NCI-H2107 treated with DMSO at 0.1 percent for 48 hours (cell line): Measurements from ENCODE around the gene MDM2.
"Not testable (repeated sequence)": the region's sequence is repeated elsewhere in the genome, so short reads cannot be mapped to it uniquely, and the experiment has no call there.

Experiments
- DNase-seq: peaks from one replicate; lab custom pipeline; 2025; ENCODE audit not compliant: unreplicated experiment; lab: John Stamatoyannopoulos, UW

Gene MDM2

DNA sequence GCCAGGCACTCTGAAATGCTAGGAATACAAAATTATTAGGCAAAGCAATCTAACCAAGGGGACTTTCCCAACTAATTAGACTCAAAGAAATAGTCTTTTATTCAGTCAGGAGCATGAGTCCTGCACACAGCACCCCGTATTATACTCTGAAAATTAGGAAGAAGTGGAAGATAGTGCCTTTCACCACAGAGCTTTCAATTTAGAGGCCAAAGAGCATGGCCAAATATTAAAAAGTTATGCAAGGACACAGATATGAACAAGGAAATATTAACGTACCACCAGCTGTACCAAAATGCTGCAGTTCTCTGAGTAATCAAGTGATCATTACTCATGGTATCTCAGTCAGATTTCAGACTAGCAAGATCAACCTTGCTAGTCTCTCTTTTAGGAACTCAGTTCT, 22.6 kb upstream of the MDM2 start:
- DNase-seq: no peak

DNA sequence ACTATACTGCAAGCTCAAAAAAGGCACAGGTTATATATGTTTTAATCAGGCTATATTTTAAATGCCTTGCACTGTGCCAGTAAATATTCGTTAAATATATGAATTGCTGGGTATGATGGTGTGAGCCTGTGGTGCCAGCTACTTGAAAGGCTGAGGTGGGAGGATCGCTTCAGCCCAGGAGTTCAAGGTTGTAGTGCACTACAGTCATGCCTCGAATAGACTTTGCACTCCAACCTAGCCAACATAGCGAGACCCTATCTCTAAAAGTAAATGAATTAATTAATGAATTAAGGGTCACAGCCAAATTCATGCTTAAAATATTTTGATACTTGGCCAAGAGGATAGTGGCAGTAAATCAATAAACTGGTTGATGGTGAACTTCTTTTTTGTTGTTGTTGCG, 22.2 kb upstream of the MDM2 start:
- no peak for DNase-seq

DNA sequence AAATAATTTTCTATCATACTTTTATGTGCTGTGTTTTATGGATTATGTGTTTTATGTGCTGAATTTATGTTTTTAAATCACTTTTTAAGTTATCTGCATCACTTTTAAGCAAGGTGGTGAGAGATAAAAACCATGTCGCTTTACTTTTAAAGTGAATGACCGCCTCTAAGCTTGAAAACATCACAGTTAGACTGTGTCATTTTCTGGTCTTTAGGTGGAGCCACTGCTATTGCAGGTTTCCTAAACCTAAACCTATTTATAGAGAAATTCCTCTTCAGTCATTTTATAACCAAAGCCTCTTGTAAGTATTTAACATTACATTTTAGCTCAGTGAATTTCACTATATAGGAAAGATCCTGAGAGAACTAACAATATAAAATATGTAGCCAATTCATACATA, 21.0 kb upstream of the MDM2 start:
- DNase-seq: no peak

DNA sequence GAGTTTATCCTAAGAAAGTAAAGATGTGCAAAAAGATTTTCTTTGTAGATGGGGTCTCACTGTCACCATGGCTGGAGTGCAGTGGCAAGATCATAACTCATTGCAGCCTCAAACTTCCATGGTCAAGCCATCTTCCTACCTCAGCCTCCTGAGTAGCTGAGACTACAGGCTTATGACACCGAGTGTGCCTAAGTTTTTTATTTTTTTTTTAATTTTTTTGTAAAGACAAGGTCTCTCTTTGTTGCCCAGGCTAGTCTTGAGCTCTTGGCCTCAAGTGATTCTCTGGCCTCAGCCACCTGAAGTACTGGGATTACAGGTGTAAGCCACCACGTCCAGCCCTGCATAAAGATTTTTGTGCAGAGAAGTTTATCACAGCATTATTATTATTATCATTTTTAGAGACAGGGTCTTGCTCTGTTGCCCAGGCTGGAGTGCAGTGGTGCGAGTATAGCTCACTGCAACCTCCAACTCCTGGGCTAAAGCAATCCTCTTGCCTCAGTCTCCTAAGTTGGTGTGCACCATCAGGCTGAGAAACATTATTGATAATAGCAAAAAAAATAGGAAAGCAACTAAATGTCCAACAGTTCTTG, 19.3 kb upstream of the MDM2 start:
- DNase-seq: no peak

DNA sequence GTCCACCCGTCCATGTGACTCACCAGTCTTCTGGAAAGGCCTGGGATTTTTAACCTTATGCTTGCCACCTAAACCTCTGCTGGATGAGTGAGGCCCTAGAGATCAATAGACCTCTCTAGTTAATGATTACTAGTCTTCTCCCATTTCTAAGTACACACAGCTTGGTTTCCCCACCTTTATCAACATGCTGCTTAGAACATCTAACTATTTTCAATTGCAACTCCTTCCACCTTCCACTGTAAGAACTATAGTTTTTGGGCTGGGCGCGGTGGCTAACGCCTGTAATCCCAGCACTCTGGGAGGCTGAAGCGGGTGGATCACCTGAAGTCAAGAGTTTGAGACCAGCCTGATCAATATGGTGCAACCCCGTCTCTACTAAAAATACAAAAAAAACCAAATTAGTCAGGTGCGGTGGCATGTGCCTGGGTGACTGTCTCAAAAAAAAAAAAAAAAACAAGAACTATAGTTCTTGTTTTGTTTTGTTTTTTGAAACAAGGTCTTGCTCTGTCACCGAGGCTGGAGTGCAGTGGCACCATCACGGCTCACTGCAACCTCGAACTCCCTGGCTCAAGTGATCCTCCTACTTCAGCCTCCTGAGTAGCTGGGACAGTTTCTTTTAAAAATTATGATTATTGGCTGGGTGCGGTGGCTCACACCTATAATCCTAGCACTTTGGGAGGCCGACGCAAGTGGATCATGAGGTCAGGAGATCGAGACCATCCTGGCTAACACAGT, 18.7 kb upstream of the MDM2 start:
- no peak for DNase-seq

DNA sequence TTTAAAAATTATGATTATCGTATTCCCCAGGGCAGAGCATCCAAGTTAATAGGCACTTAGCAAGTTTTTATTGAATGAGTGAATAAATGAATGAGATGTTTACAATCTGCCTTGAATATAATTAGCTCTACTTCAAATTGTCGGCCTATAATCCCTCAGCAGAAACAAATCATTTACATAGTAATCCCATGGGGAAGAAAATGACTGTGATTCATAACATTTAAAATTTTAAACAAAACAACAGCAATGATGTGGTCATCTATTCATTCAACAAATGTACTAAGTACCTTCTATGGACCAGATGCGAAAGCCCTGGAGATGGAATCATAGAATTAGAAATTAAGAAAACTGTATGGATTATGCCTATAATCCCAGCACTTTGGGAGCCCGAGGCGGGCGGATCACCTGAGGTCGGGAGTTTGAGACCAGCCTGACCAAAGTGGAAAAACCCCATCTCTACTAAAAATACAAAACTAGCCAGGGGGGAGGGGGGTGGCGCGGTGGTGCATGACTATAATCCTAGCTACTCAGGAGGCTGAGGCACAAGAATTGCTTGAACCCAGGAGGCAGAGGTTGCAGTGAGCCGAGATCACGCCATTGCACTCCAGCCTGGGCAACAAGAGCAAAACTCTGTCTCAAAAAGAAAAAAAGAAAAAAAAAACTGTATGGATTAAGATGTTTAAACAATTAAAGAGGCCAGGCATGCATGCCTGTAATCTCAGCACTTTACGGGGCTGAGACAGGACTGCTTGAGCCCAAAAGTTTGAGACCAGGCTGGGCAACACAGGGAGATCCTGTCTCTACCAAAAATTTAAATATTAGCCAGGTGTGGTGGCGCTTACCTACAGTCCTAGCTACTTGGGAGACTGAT, 17.7 kb upstream of the MDM2 start:
- no peak for DNase-seq

DNA sequence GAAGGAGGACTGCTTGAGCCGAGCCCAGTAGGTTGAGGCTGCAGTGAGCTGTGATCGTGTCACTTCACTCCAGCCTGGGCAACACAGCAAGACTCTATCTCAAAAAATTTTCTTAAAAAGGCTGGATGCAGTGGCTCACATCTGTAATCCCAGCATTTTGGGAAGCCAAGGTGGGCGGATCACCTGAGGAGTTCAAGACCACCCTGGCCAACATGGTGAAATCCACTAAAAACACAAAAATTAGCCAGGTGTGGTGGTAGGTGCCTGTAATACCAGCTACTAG, 17.1 kb upstream of the MDM2 start:
- DNase-seq: no peak

DNA sequence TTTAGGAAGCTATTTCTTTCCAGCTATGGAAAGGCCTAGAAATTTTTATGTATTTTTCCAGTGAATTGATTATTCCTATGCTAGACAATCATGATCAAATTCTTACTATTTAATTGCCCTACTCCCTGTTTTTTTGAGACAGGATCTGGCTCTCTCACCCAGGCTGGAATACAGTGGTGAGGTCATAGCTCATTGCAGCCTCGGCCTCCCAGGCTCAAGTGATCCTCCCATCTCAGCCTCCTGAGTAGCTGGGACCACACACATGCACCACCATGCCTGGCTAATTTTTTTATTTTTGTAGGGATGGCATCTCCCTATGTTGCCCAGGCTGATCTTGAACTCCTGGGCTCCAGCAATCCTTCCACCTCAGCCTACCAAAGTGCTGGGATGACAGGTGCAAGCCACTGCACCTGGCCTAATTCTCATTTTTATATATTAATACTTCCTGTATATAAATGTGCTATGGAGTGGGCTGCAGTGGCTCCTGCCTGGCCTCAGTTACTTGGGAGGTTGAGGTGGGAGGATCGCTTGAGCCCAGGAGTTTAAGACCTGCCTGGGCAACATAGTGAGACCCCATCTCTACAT, 16.0 kb upstream of the MDM2 start:
- no peak for DNase-seq

DNA sequence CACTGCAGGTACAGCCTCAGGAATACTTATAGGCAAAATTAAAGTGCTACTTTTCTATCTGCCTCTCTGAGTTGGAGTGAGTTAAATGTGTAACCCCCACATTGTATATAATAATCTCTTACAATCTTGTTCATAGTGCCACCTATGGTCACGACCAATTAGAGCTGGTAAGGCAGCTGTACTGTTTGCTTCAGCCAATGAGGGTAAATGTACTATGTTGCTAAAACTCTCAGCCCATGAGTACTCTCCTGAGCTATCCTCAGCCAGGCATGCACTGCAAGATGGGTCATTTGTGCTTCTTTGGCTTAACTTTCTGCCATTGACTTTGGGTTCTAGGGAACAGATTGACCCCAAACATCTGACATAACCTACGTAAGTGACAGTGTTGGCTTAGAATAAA, 15.0 kb upstream of the MDM2 start:
- DNase-seq: no peak

DNA sequence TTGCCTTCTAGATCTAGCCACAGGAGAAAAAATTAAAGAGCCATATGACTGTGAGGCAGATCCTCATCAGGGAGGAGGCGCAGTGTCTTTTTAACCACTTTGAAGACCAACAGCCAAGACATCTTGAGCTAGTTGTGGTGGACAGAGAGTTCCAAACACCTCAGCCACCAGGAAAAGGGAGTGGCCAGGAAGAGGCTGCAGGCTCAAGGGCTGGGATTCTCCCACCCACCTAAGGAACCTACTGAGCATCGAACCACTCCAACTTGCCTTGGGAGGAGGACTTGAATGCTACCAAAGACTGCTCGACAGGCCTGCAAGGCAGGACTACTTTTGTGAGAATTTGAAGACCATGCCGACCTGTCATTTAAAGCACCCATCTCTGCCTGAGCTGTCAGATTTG, 14.5 kb upstream of the MDM2 start:
- DNase-seq: no peak

DNA sequence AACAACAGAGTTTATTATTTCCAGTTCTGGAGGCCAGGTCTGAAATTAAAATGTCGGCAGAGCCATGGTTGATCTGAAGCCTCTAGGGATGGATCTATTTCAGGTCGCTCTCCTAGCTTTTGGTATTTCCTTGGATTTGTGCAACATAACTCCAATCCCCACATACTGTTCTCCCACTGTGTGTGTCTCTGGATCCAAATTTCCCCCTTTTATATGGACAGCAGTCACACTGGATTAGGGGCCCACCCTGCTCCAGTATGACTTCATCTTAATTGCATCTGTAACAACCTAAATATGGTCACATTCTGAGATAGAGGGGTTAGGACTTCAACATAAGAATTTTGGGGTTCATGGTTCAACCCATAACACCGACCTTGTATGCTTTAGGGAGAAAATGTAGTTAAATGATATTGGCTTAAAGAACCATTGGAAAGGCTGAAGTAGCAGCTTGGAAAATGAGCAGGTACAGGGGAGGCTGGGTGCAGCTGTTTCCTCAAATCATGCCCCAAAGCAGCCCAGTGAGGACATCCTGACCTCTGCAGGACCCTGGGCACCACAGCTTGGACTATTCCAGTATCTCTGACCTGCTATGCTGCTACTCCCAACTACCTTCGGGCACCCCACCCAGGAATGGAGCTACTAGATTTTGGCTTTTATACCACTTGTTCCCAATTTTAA, 13.9 kb upstream of the MDM2 start:
- DNase-seq: no peak

DNA sequence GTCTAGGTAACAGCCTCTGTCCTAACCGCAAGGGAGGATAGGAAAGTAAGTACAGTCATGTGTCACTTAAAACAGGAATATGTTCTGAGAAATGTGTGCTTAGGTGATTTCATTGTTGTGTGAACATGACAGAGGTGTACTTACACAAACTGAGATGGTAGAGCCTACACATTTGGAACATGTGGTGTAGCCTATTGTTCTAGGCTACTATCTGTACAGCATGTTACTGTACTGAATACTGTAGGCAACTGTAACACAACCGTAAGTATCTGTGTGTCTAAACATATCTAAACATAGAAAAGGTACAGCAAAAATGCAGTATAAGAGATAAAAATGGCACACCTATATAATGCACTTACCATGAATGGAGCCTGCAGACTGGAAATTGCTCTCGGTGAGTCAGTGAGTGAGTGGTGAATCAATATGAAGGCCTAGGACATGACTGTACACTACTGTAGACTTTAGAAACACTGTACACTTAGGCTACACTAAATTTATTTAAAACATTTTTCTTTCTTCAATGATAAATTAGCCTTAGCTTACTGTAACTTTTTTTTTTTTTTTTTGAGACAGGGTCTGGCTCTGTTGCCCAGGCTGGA, 13.2 kb upstream of the MDM2 start:
- DNase-seq: no peak

DNA sequence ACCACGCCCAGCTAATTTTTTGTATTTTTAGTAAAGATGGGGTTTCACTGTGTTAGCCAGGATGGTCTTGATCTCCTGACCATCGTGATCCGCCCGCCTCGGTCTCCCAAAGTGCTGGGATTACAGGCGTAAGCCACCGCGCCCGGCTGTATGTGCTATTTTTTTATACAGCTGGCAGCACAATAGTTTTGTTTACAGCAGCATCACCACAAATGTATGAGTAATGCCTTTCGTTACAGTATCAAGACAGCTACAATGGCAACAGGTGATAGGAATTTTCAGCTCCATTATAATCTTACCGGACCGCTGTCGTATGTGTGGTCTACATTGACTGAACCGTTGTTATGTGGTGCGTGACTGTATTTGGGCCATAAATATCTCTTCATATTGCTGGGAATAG, 11.6 kb upstream of the MDM2 start:
- DNase-seq: no peak

DNA sequence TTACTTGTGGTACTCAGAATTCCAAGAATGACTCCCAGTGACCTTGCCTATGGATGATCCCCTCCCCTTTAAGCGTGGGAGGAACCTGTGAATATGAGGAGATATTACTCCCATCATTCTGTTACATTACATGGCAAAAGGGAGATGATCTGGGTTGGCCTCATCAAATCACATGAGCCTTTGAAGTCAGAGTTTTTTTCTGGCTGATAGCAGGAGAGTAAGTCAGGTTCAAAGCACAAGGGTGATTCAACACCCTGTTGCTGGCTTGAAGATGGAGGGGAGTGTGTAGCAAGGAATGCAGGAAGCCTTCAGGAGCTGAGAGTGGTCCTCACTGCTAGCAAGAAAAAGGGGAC, 9.1 kb upstream of the MDM2 start:
- no peak for DNase-seq

DNA sequence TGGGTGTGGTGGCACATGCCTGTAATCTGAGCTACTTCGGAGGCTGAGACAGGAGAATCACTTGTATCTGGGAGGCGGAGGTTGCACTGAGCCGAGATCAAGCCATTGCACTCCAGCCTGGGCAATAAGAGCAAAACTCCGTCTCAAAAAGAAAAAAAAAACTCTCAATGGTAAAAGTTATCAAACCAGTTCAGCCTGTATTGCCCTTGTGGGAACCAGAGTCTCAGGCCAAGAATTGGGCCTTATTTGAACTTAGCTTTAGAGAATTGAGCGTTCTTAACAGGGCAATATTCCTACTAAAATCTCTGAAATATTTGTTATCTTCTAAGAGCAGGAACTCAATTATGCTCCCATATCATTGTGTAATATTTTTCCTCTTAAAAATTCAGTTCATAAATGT, 7.7 kb upstream of the MDM2 start:
- DNase-seq: no peak

DNA sequence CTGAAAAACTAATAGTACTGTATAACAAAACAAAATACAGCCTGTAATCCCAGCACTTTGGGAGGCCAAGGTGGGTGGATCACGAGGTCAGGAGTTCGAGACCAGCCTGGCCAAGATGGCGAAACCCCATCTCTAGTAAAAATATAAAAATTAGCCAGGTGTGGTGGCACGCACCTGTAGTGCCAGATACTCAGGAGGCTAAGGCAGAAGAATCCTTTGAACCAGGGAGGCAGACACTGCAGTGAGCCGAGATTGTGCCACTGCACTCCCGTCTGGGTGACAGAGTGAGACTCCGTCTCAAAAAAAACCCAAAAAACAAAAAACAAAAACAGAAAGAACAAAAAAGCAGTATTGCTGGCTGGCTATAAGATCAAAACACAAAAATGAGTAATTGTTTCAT, 6.9 kb upstream of the MDM2 start:
- DNase-seq: not testable (repeated sequence)

DNA sequence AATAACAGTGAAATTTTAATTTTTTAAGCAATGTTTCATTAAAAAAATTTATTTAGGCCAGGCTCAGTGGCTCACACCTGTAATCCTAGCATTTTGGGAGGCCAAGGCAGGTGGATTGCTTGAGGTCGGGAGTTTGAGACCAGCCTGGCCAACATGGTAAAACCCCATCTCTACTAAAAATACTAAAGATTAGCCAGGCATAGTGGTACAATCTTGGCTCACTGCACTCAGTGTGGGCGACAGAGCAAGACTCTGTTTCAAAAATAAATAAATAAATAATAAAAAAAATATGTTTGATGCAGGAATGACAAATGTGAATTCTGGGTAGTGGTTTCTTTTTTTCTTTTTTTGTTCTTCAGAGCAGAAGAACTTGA, 5.6 kb upstream of the MDM2 start:
- not testable (repeated sequence) for DNase-seq

DNA sequence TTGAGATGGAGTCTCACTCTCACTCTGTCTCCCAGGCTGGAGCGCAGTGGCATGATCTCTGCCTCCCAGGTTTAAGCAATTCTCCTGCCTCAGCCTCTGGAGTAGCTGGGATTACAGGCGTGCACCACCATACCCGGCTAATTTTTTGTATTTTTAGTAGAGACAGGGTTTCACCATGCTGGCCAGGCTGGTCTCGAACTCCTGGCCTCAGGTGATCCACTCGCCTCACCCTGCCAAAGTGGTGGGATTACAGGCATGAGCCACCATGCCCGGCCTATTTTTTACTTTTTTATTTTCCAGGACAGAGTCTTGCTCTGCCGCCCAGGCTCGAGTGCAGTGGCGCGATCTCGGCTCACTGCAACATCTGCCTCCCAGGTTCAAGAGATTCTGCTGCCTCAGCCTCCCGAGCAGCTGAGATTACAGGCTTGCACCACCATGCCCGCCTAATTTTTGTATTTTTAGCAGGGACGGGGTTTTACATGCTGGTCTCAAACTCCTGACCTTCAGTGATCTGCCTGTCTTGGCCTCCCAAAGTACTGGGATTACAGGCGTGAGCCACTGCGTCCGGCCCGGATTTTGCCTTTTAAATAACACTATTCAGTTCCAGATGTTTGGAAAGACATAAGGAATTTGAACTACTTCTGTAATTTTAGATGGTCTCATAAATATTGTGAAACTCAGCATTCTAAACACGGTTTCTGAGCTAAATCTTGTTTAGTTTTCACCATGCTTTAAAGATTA, 4.9 kb upstream of the MDM2 start:
- not testable (repeated sequence) for DNase-seq

DNA sequence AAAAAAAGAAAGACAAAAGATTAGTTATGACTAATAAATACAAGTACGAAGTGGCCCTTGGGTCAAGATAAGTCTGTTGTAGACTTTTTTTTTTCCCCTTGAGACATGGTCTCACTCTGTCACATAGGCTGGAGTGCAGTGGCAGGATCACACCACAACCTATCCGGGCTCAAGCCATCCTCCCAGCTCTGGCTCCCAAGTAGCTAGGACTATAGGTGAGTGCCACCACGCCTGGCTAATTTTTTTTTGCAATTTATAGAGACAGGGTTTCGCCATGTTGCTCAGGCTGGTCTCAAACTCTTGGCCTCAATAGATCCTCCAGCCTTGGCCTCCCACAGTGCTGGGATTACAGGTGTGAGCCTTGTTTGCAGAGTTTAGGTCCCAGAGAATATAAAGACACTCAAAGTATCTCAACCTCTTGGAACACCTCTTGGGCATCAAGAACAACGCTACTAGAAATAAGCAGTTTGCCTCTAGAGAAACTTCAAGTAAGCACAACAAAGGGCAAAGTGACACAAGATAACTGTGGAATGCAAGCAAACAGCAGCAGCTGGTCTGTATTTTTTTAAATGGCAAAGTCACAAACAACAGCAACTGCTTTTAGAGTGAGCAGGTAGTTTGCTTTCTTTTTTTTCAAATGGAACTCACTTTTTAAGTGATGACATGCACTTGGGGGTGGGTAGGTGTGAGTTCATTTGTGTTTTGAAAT, 3.9 kb upstream of the MDM2 start:
- DNase-seq: no peak
